Measurements from ENCODE around the gene PES1.
"Not testable (repeated sequence)": the region's sequence is repeated elsewhere in the genome, so short reads cannot be mapped to it uniquely, and the experiment has no call there.

The PES1 gene

GRCh38 chr22:30591588-30592359, at the start of gene PES1:
Gene PES1 (minus strand): TSS chr22:30591910. CDS start chr22:30591833, 77 bp downstream.
- in situ Hi-C loops (cut with MboI; ENCODE audit: low sequenced_read_pairs) = no loop called here

GRCh38 chr22:30640839-30641430, 49.2 kb upstream of the PES1 start:
- in situ Hi-C loops (cut with MboI; ENCODE audit: low sequenced_read_pairs) = no loop called here

DNA sequence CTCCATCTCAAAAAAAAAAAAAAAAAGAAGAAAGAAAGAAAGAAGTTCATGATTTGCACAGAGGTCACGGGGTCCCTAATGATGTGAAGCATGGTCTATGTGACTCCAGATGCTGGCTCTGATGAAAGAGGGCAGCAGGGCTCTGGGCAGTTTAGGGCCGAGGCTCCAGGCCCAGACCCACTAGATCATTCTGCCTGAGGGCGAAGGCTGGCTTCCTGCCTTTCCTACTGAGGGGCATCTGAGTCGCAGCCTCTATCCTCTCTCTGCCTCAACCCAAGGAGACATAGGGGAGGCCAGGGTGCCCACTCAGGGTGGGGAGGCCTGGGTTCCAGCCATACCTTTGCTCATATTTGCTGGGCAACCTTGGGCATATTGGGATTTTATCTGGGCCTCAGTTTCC, 48.7 kb upstream of the PES1 start:
- in situ Hi-C loops (cut with MboI; ENCODE audit: low sequenced_read_pairs) = no loop called here

DNA sequence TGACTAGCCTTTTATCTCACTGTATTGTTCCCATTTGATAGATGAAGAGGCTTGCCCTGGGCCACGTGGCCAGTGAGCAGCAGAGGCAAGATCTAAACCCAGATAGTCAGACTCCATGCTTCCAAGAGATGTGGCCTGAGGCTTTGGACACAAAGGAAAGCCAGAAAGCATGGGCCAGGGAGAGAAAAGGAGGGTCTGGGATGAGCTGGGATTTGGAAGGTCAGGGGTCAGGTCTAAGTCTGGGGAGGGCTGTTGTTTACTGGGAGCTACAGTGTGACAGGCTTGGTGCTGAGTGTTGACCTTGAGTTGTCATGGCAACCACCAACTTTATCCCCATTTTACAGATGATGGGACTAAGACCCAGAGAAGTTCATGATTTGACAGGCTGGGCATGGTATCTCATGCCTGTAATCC, 46.0 kb upstream of the PES1 start:
- in situ Hi-C loops (cut with MboI; ENCODE audit: low sequenced_read_pairs) = no loop called here

DNA sequence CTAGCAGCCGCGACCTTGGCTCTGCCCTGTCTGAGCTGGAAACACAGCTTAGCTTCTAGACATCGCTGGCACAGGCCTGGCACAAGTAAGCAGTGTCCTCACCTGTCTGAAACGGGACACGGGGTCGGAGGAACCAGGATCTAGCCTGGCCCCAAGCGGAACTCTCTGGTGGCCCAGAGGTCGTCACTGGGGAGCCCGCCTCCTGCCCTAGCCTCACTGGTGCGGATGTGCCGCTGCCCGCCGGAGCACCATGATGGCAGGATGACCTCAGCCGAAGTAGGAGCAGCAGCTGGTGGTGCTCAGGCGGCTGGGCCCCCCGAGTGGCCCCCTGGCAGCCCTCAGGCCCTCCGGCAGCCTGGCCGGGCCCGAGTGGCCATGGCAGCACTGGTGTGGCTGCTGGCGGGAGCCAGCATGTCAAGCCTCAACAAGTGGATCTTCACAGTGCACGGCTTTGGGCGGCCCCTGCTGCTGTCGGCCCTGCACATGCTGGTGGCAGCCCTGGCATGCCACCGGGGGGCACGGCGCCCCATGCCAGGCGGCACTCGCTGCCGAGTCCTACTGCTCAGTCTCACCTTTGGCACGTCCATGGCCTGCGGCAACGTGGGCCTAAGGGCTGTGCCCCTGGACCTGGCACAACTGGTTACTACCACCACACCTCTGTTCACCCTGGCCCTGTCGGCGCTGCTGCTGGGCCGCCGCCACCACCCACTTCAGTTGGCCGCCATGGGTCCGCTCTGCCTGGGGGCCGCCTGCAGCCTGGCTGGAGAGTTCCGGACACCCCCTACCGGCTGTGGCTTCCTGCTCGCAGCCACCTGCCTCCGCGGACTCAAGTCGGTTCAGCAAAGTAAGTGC, 44.7 kb upstream of the PES1 start:
- in situ Hi-C loops (cut with MboI; ENCODE audit: low sequenced_read_pairs) = no loop called here

GRCh38 chr22:30635273-30636225, 43.8 kb upstream of the PES1 start, which contains the start of gene SLC35E4:
Gene SLC35E4 (plus strand): TSS chr22:30635781. CDS start chr22:30636451, 670 bp downstream.
- in situ Hi-C loops (cut with MboI; ENCODE audit: low sequenced_read_pairs) = no loop called here

- in situ Hi-C loops (cut with MboI; ENCODE audit: low sequenced_read_pairs) = no loop called here
Measured at GRCh38 chr22:30634471-30635233, 42.9 kb upstream of the PES1 start.

DNA sequence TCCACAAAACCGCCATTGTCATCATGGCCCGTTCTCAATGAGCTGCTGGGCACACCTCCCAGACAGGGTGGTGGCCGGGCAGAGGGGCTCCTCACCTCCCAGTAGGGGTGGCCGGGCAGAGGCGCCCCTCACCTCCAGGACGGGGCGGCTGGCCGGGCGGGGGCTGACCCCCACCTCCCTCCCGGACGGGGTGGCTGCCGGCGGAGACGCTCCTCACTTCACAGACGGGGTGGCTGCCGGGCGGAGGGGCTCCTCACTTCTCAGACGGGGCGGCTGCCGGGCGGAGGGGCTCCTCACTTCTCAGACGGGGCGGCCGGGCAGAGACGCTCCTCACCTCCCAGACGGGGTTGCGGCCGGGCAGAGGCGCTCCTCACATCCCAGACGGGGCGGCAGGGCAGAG, 39.8 kb upstream of the PES1 start:
- in situ Hi-C loops (cut with MboI; ENCODE audit: low sequenced_read_pairs) = not testable (repeated sequence)

DNA sequence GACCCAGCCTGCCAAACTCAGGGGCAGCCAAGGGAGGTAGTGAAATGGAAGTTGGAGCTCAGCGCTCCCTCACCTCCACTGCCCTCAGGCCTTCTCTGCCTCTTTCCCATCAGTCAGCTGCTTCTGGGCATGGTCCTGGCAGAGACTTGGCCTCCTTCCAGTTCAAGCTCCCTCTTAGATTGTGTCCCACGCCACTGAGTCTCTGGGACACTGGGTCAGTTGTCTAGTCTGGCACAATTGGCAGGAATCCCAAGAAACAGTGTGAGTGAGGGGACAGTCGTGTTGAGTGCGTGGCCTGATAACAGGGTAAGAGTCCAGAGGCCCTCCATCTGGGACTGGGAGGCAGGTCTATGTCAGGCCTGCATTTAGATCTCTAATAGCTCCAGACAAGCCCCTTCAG, 36.8 kb upstream of the PES1 start:
- in situ Hi-C loops (cut with MboI; ENCODE audit: low sequenced_read_pairs) = no loop called here

DNA sequence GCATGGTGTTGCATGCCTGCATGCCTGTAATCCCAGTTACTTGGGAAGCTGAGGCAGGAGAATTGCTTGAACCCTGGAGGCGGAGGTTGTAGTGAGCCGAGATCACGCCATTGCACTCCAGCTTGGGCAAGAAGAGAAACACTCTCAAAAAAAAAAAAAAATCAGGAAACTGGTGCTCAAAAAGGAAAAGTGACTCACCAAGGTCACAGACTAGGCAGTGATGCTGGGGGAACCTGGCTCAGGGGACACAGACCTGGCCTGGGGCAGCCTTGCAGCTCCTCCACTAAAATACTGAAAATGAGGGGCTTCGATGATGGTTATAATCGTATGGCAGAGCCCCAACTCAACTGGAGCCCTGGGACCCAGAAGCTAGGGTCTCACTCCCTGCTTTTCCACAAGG, 35.8 kb upstream of the PES1 start:
- in situ Hi-C loops (cut with MboI; ENCODE audit: low sequenced_read_pairs) = no loop called here

GRCh38 chr22:30626413-30626812, 34.7 kb upstream of the PES1 start:
- in situ Hi-C loops (cut with MboI; ENCODE audit: low sequenced_read_pairs) = no loop called here

GRCh38 chr22:30619909-30620308, 28.2 kb upstream of the PES1 start:
- in situ Hi-C loops (cut with MboI; ENCODE audit: low sequenced_read_pairs) = not testable (repeated sequence)

DNA sequence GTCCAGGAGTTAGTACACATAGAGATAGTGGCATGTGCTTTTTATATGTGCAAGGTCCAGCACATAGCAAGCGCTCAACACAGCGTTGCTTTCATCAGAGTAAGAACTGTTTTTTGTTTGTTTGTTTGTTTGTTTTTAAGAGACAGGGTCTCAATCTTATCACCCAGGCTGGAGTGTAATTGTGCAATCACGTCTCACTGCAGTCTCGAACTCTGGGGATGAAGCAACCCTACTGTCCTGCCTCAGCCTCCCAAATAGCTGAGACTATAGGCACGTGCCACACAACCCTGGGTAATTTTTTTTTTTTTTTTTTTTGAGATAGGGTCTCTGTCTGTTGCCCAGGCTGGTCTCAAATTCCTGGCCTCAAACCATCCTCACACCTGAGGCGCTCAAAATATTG, 26.1 kb upstream of the PES1 start:
- in situ Hi-C loops (cut with MboI; ENCODE audit: low sequenced_read_pairs) = no loop called here

- in situ Hi-C loops (cut with MboI; ENCODE audit: low sequenced_read_pairs) = no loop called here
Measured at GRCh38 chr22:30615543-30615954, 23.8 kb upstream of the PES1 start.

DNA sequence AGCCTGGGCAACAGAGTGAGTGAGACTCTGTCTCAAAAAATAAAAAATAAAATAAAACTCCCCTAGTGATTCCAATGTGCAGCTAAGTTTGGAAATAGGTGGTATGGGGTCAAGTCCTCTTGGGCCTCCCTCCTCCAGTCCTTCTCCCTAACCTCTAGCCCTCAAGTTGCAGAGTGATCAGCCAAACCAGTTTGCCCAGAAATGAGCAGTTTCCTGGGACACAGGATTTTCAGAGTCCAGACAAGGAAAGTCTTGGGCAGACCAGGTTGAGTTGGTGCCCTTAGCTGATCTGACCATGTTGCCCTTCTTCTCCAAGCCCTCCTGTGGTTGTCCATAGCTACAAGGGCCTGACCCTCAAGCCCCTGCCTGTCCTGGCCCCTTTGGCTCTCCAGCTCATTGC, 23.2 kb upstream of the PES1 start:
- in situ Hi-C loops (cut with MboI; ENCODE audit: low sequenced_read_pairs) = no loop called here

GRCh38 chr22:30614268-30614667, 22.6 kb upstream of the PES1 start:
- in situ Hi-C loops (cut with MboI; ENCODE audit: low sequenced_read_pairs) = no loop called here

- in situ Hi-C loops (cut with MboI; ENCODE audit: low sequenced_read_pairs) = no loop called here
Measured at GRCh38 chr22:30612789-30613188, 21.1 kb upstream of the PES1 start.

DNA sequence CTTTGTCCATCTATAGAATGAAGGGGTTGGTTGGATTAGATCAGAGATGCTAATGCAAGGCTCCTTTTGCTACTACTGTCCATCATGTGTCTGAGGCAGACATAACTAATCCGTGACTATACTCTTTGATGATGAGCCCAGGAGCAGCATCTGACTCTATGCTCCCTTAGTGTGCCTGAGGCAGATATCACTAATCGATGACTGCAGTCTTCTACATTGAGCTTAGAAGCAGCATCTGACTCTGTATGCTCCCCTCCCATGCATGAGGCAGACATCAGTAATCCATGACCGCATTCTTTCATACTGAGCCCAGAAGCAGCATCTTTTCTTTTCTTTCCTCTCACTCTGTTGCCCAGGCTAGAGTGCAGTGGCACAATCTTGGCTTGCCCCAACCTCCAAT, 19.5 kb upstream of the PES1 start:
- in situ Hi-C loops (cut with MboI; ENCODE audit: low sequenced_read_pairs) = no loop called here

DNA sequence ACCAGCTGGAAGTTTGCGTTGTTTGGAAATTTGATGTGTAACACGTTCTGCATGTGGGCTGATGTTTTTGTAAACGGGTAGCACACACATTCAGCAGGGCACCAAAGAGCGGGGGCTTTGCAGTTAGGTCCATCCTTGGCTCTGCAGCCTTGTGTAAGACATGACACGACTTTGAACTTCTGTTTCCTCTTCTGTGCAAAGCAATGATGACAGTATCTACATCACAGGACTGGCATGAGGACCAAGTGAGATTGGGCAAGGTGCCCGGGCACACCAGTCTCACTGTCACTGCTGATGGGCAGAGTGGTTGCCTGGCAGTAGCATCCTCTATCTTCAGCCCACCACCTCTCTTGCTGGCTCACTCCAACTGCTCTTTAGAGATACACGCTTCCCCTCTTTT, 18.6 kb upstream of the PES1 start:
- in situ Hi-C loops (cut with MboI; ENCODE audit: low sequenced_read_pairs) = no loop called here

Data from hTERT RPE-1 (cell line).